Measurements from ENCODE around the gene ARMC6.
"Not testable (repeated sequence)": the region's sequence is repeated elsewhere in the genome, so short reads cannot be mapped to it uniquely, and the experiment has no call there.

GRCh38 chr19:19023376-19023775, 10.0 kb upstream of the ARMC6 start:
- TF ChIP-seq POLR2A, CTCF (IDR thresholded peaks at IDR 0.05): not testable (repeated sequence)
